Loucy (cell line): ENCODE data around the gene SNAP23.
A peak's percentile ranks its signal among the peaks of the same experiment; 100 is the strongest.

Experiments used
- H2AFZ ChIP-seq: fragments of 200-600 bp; sonication (generic); 2 replicates; pipeline ENCODE4 v1.6.0; 2016; ENCODE audit warnings: antibody characterized with exemption, mild to moderate bottlenecking, low read length, moderate library complexity
- H3F3A ChIP-seq: fragments of 200-600 bp; 2 replicates; pipeline ENCODE4 v1.6.0; 2016; ENCODE audit warnings: antibody characterized with exemption, low read depth, mild to moderate bottlenecking
- H3K27me3 ChIP-seq: fragments of 200-600 bp; sonication (generic); 2 replicates; pipeline ENCODE4 v1.6.1; 2014; ENCODE audit warnings: low read length, mild to moderate bottlenecking; ENCODE audit not compliant: insufficient read depth, poor library complexity, severe bottlenecking
- H3K36me3 ChIP-seq: fragments of 200-600 bp; sonication (generic); 2 replicates; pipeline ENCODE4 v1.6.1; 2016; ENCODE audit warnings: low read length; ENCODE audit not compliant: insufficient read depth
- H3K4me1 ChIP-seq: fragments of 200-600 bp; sonication (generic); 2 replicates; pipeline ENCODE4 v1.5.1; 2014; ENCODE audit warnings: low read length, mild to moderate bottlenecking; ENCODE audit not compliant: insufficient read depth, poor library complexity, severe bottlenecking
- H3K4me2 ChIP-seq: fragments of 200-600 bp; sonication (generic); 2 replicates; pipeline ENCODE4 v1.6.0; 2014; ENCODE audit warnings: antibody characterized with exemption, low read length, low read depth, mild to moderate bottlenecking; ENCODE audit not compliant: poor library complexity, severe bottlenecking
- H3K4me3 ChIP-seq: fragments of 200-600 bp; sonication (generic); 2 replicates; pipeline ENCODE4 v1.5.1; 2014; ENCODE audit warnings: low read length, mild to moderate bottlenecking, mixed read lengths; ENCODE audit not compliant: poor library complexity, severe bottlenecking
- H3K79me2 ChIP-seq: fragments of 200-600 bp; sonication (generic); 2 replicates; pipeline ENCODE4 v1.6.1; 2014; ENCODE audit warnings: low read length; ENCODE audit not compliant: insufficient read depth
- H3K9ac ChIP-seq: fragments of 200-600 bp; sonication (generic); 2 replicates; pipeline ENCODE4 v1.6.0; 2014; ENCODE audit warnings: mild to moderate bottlenecking, low read depth, low read length, moderate library complexity; ENCODE audit not compliant: poor library complexity, severe bottlenecking
- H3K9me2 ChIP-seq: fragments of 200-600 bp; sonication (generic); replicated peaks from 2 replicates; pipeline ENCODE4 v1.6.1; 2016; ENCODE audit warnings: low read depth, low read length, mixed read lengths
- H3K9me3 ChIP-seq: fragments of 200-600 bp; sonication (generic); 2 replicates; pipeline ENCODE4 v1.6.1; 2014; ENCODE audit warnings: mild to moderate bottlenecking, antibody characterized with exemption, low read length, low read depth; ENCODE audit not compliant: insufficient read depth
- H4K20me1 ChIP-seq: fragments of 200-600 bp; sonication (generic); 2 replicates; pipeline ENCODE4 v1.6.0; 2014; ENCODE audit warnings: antibody characterized with exemption, low read length, mild to moderate bottlenecking; ENCODE audit not compliant: insufficient read depth, poor library complexity, severe bottlenecking
- EZH2phosphoT487 ChIP-seq: fragments of 200-600 bp; IDR thresholded peaks from 2 replicates; pipeline ENCODE4 v1.6.1; 2018; ENCODE audit warnings: antibody characterized with exemption, mild to moderate bottlenecking, moderate library complexity, borderline replicate concordance
- TF ChIP-seq, protein P1 (sequence below): fragments of 200-600 bp; sonication (generic); conservative IDR thresholded peaks from 2 replicates; pipeline ENCODE4 v1.5.1; 2014; ENCODE audit warnings: mild to moderate bottlenecking, antibody characterized with exemption, low read length

SNAP23 gene

DNA sequence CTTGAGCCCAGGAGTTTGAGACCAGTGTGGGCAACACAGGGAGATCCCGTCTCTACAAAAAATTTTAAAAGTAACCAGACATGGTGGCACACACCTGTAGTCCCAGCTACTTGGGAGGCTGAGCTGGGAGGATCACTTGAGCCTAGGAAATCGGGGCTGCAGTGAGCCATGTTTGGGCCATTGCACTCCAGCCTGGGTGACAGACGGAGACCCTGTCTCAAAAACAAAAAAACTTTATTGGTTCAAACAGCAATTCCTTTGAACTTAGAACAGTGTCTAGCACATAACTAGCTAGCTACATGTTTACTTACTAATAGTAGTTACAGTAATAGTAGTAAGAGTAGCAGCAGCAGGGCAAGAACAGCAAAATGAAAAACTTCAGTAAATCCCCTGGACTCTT is 63.3 kb downstream of the SNAP23 start:
- no peaks in the 10 kb centered on the region for H3K9me3 ChIP-seq
- H3K4me1 ChIP-seq = peaks cover 4% of the 10 kb centered on the region
- no peaks in the 10 kb centered on the region for H3K27me3 ChIP-seq
- no peak overlapping the region for H3K4me3 ChIP-seq
- TF ChIP-seq EZH2phosphoT487 = no peak
- TF ChIP-seq, protein P1, sequence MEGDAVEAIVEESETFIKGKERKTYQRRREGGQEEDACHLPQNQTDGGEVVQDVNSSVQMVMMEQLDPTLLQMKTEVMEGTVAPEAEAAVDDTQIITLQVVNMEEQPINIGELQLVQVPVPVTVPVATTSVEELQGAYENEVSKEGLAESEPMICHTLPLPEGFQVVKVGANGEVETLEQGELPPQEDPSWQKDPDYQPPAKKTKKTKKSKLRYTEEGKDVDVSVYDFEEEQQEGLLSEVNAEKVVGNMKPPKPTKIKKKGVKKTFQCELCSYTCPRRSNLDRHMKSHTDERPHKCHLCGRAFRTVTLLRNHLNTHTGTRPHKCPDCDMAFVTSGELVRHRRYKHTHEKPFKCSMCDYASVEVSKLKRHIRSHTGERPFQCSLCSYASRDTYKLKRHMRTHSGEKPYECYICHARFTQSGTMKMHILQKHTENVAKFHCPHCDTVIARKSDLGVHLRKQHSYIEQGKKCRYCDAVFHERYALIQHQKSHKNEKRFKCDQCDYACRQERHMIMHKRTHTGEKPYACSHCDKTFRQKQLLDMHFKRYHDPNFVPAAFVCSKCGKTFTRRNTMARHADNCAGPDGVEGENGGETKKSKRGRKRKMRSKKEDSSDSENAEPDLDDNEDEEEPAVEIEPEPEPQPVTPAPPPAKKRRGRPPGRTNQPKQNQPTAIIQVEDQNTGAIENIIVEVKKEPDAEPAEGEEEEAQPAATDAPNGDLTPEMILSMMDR = no peak
- H3K4me2 ChIP-seq = no peak overlapping the region
- no peak overlapping the region for H2AFZ ChIP-seq
- H3K79me2 ChIP-seq = peaks cover 40% of the 10 kb centered on the region
- no peak overlapping the region for H3K9ac ChIP-seq
- peaks cover 2% of the 10 kb centered on the region; the same call in 1 of the 2 replicates for H3F3A ChIP-seq
- no peaks in the 10 kb centered on the region for H3K9me2 ChIP-seq
- peaks cover 5% of the 10 kb centered on the region for H4K20me1 ChIP-seq
- peaks cover 48% of the 10 kb centered on the region for H3K36me3 ChIP-seq

DNA sequence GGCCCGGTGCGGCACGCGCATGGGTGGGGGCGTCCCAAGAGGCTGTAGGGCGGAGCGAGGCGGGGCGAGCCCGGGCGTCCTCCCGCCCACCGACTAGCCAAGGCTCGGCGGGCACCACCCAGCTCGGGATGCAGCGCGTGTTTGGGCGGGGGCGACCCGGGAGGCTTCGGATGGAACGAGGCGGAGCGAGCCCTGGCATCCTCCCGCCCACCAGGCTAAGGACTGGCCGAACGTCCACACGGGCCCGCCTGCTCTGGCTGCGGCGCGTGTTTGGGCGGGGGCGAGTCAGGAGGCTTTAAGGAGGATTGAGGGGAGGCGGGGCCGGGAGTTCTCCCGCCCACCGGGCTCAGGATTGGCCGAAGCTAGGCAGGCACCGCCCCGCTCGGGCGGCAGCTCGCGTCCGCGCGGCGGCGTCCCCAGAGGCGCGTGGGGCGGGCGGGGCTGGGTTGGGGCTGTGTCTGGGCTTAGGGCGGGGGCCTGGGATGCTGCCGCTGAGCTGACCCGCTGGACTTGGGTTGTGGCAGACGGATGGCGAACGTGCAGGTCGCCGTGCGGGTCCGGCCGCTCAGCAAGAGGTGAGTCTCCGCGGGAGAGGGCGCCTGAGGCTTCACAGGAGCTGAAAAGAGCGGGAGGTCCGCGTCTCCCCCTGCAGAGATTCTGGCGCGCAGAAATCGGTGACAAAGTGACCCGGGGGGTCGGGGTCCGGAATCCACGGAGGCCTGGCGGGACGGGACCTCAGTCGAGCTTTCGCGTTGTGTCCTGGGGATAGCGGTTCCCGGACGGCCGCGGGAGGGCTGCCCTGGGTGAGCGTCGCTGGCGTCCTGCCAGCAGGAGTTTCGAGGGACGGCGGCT is 80.0 kb downstream of the SNAP23 start, which contains the start of gene STARD9:
Gene STARD9, plus strand, starts transcription at position 419 of the 852 bp plus-strand sequence. Its CDS starts 110 bp downstream, at position 529.
- TF ChIP-seq, protein P1 = no peak
- no peak for TF ChIP-seq EZH2phosphoT487
- Histone ChIP-seq H3K4me2 (peak within 1 kb of the TSS; percentile 93), H3K9me3 (no peaks in the 10 kb centered on the region), H3K79me2 (peaks cover 49% of the 10 kb centered on the region), H2AFZ (peak within 1 kb of the TSS; percentile 94), H3K27me3 (no peaks in the 10 kb centered on the region), H3K9me2 (no peaks in the 10 kb centered on the region), H3K36me3 (no peaks in the 10 kb centered on the region), H3F3A (no peaks in the 10 kb centered on the region), H3K4me1 (peaks cover 35% of the 10 kb centered on the region), H4K20me1 (peaks cover 25% of the 10 kb centered on the region), H3K9ac (peak within 1 kb of the TSS; percentile 79), H3K4me3 (peak within 1 kb of the TSS; percentile 76)

DNA sequence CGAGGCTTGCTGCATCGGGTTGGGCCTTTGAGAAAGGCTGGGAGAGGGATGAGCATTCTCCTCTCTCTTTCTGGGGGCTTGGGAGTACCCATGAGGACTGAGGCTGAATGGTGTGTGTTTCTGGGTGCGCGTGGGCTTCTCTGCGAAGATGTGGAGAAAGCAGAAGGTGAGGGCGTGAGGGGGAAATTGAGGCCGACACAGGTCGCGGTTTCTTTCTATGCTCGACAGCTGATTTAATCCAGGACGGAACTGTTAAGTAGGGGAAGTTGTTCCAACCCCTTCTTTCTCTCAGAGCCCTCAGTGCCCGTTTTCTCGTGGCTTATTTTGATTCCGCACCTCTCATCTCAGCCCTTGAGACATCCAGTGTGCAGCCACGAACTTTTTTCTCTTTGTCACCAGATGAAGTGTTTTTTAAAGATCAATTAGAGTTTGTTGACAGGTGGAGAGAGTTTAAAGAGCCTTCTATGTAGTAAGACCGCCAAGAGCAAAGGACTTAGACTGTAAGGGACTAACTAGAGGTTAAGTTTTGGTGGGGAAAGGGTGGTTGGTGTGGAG is 80.7 kb downstream of the SNAP23 start:
- H3K9me2 ChIP-seq = no peaks in the 10 kb centered on the region
- peaks cover 25% of the 10 kb centered on the region for H4K20me1 ChIP-seq
- peak overlapping the region; percentile 85 for H2AFZ ChIP-seq
- peak overlapping the region; percentile 76 for H3K4me3 ChIP-seq
- H3K9me3 ChIP-seq = no peaks in the 10 kb centered on the region
- peaks cover 56% of the 10 kb centered on the region for H3K79me2 ChIP-seq
- peak overlapping the region; percentile 93 for H3K4me2 ChIP-seq
- H3F3A ChIP-seq = no peaks in the 10 kb centered on the region
- peak overlapping the region; percentile 79 for H3K9ac ChIP-seq
- no peaks in the 10 kb centered on the region for H3K27me3 ChIP-seq
- TF ChIP-seq, protein P1 = no peak
- TF ChIP-seq EZH2phosphoT487 = no peak
- no peaks in the 10 kb centered on the region for H3K36me3 ChIP-seq
- H3K4me1 ChIP-seq = peaks cover 35% of the 10 kb centered on the region
